Loucy (cell line): Measurements from ENCODE around the gene KLHDC8A.
A peak's percentile ranks its signal among the peaks of the same experiment; 100 is the strongest.

ENCODE experiments used
- H2AFZ ChIP-seq: fragments of 200-600 bp; sonication (generic); 2 replicates; pipeline ENCODE4 v1.6.0; 2016; ENCODE audit warnings: antibody characterized with exemption, mild to moderate bottlenecking, low read length, moderate library complexity
- H3F3A ChIP-seq: fragments of 200-600 bp; 2 replicates; pipeline ENCODE4 v1.6.0; 2016; ENCODE audit warnings: antibody characterized with exemption, low read depth, mild to moderate bottlenecking
- H3K27me3 ChIP-seq: fragments of 200-600 bp; sonication (generic); 2 replicates; pipeline ENCODE4 v1.6.1; 2014; ENCODE audit warnings: low read length, mild to moderate bottlenecking; ENCODE audit not compliant: insufficient read depth, poor library complexity, severe bottlenecking
- H3K36me3 ChIP-seq: fragments of 200-600 bp; sonication (generic); 2 replicates; pipeline ENCODE4 v1.6.1; 2016; ENCODE audit warnings: low read length; ENCODE audit not compliant: insufficient read depth
- H3K4me1 ChIP-seq: fragments of 200-600 bp; sonication (generic); 2 replicates; pipeline ENCODE4 v1.5.1; 2014; ENCODE audit warnings: low read length, mild to moderate bottlenecking; ENCODE audit not compliant: insufficient read depth, poor library complexity, severe bottlenecking
- H3K4me2 ChIP-seq: fragments of 200-600 bp; sonication (generic); 2 replicates; pipeline ENCODE4 v1.6.0; 2014; ENCODE audit warnings: antibody characterized with exemption, low read length, low read depth, mild to moderate bottlenecking; ENCODE audit not compliant: poor library complexity, severe bottlenecking
- H3K4me3 ChIP-seq: fragments of 200-600 bp; sonication (generic); 2 replicates; pipeline ENCODE4 v1.5.1; 2014; ENCODE audit warnings: low read length, mild to moderate bottlenecking, mixed read lengths; ENCODE audit not compliant: poor library complexity, severe bottlenecking
- H3K79me2 ChIP-seq: fragments of 200-600 bp; sonication (generic); 2 replicates; pipeline ENCODE4 v1.6.1; 2014; ENCODE audit warnings: low read length; ENCODE audit not compliant: insufficient read depth
- H3K9ac ChIP-seq: fragments of 200-600 bp; sonication (generic); 2 replicates; pipeline ENCODE4 v1.6.0; 2014; ENCODE audit warnings: mild to moderate bottlenecking, low read depth, low read length, moderate library complexity; ENCODE audit not compliant: poor library complexity, severe bottlenecking
- H3K9me2 ChIP-seq: fragments of 200-600 bp; sonication (generic); replicated peaks from 2 replicates; pipeline ENCODE4 v1.6.1; 2016; ENCODE audit warnings: low read depth, low read length, mixed read lengths
- H3K9me3 ChIP-seq: fragments of 200-600 bp; sonication (generic); 2 replicates; pipeline ENCODE4 v1.6.1; 2014; ENCODE audit warnings: mild to moderate bottlenecking, antibody characterized with exemption, low read length, low read depth; ENCODE audit not compliant: insufficient read depth
- H4K20me1 ChIP-seq: fragments of 200-600 bp; sonication (generic); 2 replicates; pipeline ENCODE4 v1.6.0; 2014; ENCODE audit warnings: antibody characterized with exemption, low read length, mild to moderate bottlenecking; ENCODE audit not compliant: insufficient read depth, poor library complexity, severe bottlenecking
- EZH2phosphoT487 ChIP-seq: fragments of 200-600 bp; IDR thresholded peaks from 2 replicates; pipeline ENCODE4 v1.6.1; 2018; ENCODE audit warnings: antibody characterized with exemption, mild to moderate bottlenecking, moderate library complexity, borderline replicate concordance
- TF ChIP-seq, protein P1 (sequence below): fragments of 200-600 bp; sonication (generic); conservative IDR thresholded peaks from 2 replicates; pipeline ENCODE4 v1.5.1; 2014; ENCODE audit warnings: mild to moderate bottlenecking, antibody characterized with exemption, low read length

The KLHDC8A gene

GRCh38 chr1:205324781-205325180, 31.9 kb downstream of the KLHDC8A start:
- Histone ChIP-seq H3K4me2 (no peak overlapping the region), H3K27me3 (no peaks in the 10 kb centered on the region), H3K9me3 (no peaks in the 10 kb centered on the region), H3K79me2 (no peaks in the 10 kb centered on the region), H3K36me3 (no peaks in the 10 kb centered on the region), H3K9me2 (no peaks in the 10 kb centered on the region), H3K4me3 (no peak overlapping the region), H4K20me1 (no peaks in the 10 kb centered on the region), H3K9ac (no peak overlapping the region), H3F3A (no peaks in the 10 kb centered on the region), H2AFZ (no peak overlapping the region), H3K4me1 (peaks cover 9% of the 10 kb centered on the region)
- no peak for TF ChIP-seq EZH2phosphoT487

- Histone ChIP-seq H3K9me2 (no peaks in the 10 kb centered on the region), H2AFZ (no peak overlapping the region), H3K4me3 (no peak overlapping the region), H3K79me2 (no peaks in the 10 kb centered on the region), H4K20me1 (no peaks in the 10 kb centered on the region), H3K4me2 (no peak overlapping the region), H3K4me1 (peaks cover 9% of the 10 kb centered on the region), H3K36me3 (no peaks in the 10 kb centered on the region), H3F3A (no peaks in the 10 kb centered on the region), H3K27me3 (no peaks in the 10 kb centered on the region), H3K9me3 (no peaks in the 10 kb centered on the region), H3K9ac (no peak overlapping the region)
- no peak for TF ChIP-seq EZH2phosphoT487
- TF ChIP-seq, protein P1, sequence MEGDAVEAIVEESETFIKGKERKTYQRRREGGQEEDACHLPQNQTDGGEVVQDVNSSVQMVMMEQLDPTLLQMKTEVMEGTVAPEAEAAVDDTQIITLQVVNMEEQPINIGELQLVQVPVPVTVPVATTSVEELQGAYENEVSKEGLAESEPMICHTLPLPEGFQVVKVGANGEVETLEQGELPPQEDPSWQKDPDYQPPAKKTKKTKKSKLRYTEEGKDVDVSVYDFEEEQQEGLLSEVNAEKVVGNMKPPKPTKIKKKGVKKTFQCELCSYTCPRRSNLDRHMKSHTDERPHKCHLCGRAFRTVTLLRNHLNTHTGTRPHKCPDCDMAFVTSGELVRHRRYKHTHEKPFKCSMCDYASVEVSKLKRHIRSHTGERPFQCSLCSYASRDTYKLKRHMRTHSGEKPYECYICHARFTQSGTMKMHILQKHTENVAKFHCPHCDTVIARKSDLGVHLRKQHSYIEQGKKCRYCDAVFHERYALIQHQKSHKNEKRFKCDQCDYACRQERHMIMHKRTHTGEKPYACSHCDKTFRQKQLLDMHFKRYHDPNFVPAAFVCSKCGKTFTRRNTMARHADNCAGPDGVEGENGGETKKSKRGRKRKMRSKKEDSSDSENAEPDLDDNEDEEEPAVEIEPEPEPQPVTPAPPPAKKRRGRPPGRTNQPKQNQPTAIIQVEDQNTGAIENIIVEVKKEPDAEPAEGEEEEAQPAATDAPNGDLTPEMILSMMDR, result no peak
These were observed 32.9 kb downstream of the KLHDC8A start for GRCh38 chr1:205323794-205324193.

DNA sequence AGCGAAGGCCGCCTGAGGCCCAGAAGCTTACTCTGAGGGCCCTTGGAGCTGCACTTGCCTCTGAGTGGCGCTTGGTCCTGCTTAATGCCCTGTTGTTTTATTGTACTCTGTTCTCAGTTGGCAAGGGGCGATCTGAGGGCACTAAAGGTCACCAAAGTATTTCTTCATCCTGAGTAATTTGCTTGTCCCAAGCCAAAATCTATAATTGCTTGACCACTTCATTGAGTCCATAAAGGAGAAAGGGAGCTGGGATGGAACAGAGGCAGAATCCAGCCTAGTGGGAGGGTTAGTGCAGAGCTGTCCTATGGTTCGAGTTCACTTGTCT, 34.8 kb downstream of the KLHDC8A start:
- Histone ChIP-seq H3K4me1 (peaks cover 9% of the 10 kb centered on the region), H2AFZ (0 out of 2 replicates have a peak overlapping the region, but pooled peaks have one; percentile 92), H3F3A (no peaks in the 10 kb centered on the region), H4K20me1 (no peaks in the 10 kb centered on the region), H3K4me2 (peak overlapping the region; percentile 85), H3K4me3 (peak overlapping the region; percentile 83), H3K36me3 (no peaks in the 10 kb centered on the region), H3K9ac (no peak overlapping the region), H3K9me3 (no peaks in the 10 kb centered on the region), H3K9me2 (no peaks in the 10 kb centered on the region), H3K79me2 (no peaks in the 10 kb centered on the region), H3K27me3 (no peaks in the 10 kb centered on the region)
- TF ChIP-seq, protein P1, result no peak
- no peak for TF ChIP-seq EZH2phosphoT487

DNA sequence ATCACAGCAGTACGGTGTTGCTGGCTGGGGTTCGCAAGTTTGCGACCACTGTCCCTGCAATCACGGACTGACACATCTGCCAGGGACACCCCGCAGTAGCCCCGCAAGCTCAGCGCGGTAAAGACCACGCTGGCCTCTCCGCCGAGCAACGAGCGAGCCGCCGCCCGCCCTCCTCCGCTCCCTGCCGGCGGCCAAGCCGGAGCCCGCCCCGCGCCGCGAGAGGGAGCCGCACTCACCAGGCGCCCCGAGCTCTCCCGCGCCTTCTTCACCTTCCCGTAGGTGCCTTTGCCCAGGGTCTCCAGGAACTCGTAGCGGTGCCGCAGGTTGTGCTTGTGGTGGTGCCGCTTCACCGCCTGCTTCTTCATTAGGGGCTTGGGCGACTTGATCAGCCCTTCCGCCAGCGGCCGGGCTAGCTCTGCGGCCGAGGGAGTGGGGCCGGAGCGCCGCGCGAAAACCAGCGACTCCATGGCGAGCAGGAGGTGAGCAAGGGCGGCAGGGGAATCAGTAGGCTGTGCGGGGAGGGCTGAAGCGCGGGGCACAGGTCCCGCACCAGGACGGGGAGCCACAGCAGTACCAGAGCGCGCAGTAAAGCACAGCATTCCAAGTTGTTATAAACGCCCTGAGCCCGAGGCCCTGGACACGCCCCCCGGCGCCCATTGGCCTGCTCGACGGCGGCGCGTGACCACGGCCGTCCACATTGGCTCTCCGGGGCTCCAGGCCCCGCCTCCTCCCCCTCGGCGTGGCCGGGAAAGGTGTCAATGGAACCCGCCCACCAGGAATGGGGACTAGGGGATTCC, 35.4 kb downstream of the KLHDC8A start, which contains the start of gene NUAK2:
Gene NUAK2 (minus strand): TSS at position 584 of the 797 bp plus-strand sequence. CDS start 117 bp downstream, at position 467.
- TF ChIP-seq EZH2phosphoT487, result no peak
- TF ChIP-seq, protein P1, result peak; percentile 37
- Histone ChIP-seq H3K4me2 (peak within 1 kb of the TSS; percentile 85), H4K20me1 (no peaks in the 10 kb centered on the region), H3K4me1 (peaks cover 9% of the 10 kb centered on the region), H3F3A (no peaks in the 10 kb centered on the region), H3K27me3 (no peaks in the 10 kb centered on the region), H2AFZ (peak within 1 kb of the TSS; percentile 92), H3K36me3 (no peaks in the 10 kb centered on the region), H3K9me2 (no peaks in the 10 kb centered on the region), H3K79me2 (no peaks in the 10 kb centered on the region), H3K9me3 (no peaks in the 10 kb centered on the region), H3K4me3 (peak within 1 kb of the TSS; percentile 83), H3K9ac (peak within 1 kb of the TSS; percentile 67)
